GM19463 (cell line): ENCODE results near the gene ZMIZ1.
A peak's percentile ranks its signal among the peaks of the same experiment; 100 is the strongest.

Experiments used
- ATAC-seq: cut with Tn5 transposase; IDR thresholded peaks from one replicate; pipeline ENCODE4 v1.9.1; 2021; ENCODE audit warnings: mild to moderate bottlenecking, moderate library complexity; ENCODE audit not compliant: unreplicated experiment

ZMIZ1 gene

DNA sequence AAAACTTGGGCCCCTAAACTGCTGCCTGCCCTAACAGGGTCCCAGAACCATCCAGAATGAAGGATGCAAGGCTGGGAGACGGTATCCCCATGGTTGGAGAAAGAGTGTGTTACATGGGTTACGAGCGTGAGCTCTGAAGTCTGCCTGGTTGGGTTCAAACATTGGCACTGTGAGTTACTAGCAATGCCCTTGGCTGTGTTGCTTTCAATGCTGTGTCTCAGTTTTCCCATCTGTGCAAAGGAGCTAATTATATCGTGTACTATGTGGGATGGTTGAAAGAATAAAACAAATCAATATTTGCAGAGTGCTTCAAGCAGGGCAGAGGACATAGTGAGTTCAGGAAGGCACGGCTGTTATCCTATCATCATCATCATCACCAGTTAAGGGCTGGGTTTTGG is 114.7 kb downstream of the ZMIZ1 start:
- no peak for ATAC-seq

DNA sequence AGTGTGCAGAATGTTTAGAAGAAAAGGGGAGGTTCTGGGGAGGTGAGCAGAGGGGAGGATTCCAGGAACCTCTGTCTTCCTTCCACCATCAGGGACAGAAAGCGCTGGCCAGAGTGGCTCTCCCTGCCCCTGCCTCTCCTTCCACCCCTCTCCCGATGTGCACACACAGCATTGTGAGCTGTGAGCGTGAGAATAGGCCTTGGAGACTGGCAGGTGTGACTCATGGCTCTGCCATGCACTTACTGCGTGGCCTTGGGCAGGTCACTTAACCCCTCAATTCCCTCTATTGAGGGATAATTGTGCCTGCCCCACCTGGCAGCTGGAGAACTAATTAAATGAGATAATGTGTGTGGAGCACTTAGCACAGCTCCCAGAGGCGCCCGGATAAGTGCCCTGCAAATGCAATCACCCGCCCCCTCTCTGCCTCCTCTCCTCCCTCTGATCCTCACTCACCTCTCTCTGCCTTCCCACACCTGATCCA is 115.4 kb downstream of the ZMIZ1 start:
- no peak for ATAC-seq

DNA sequence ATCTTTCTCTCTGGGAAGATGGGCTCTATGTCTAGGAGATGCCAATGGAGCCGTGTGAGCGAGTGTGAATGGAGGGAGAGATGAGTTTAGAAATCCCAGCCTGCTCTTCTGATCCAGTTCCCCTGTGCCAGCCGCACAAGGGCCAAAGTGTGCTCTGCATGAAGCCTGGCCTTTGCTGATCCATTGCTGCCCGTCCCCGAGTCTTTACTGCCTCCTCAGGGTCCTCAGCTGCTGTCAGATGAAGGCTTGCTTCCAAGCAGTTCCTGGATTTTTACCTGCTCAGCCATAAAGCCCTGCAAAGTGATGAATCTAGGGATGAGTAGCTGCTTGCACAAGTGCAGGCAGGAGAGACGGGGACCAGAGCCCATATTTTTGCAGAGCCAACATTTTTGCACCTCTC is 115.9 kb downstream of the ZMIZ1 start:
- no peak for ATAC-seq

- no peak for ATAC-seq
These were observed 116.5 kb downstream of the ZMIZ1 start for GRCh38 chr10:79185067-79185774.

DNA sequence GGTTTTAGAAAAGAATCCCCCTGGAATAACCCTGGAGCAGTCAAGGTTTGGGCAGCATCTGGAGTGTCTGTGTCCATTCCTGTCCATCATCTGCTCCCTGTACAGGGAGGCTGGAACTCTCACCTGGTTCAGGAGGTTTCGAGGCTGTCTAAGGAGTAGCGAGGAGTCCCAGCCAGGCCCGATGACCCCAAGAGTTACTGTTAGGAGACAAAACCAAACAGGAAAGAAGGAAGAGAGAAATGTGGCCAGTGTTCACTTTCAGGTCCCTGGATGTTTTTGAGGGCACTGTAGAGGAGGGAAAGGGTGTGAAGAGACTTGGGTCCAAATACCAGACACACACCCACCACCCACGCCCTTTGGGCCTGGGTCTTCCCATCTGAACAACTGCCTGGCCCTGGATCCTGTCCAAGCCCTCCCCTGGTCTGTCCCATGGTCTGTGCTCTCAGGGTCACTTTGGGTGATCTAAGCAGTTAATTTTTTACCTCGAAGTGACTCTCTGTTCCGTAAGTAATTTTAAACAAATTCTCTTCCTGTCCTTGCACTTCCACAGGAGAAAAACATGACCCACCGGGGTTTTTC is 117.1 kb downstream of the ZMIZ1 start:
- peak; percentile 50 for ATAC-seq

DNA sequence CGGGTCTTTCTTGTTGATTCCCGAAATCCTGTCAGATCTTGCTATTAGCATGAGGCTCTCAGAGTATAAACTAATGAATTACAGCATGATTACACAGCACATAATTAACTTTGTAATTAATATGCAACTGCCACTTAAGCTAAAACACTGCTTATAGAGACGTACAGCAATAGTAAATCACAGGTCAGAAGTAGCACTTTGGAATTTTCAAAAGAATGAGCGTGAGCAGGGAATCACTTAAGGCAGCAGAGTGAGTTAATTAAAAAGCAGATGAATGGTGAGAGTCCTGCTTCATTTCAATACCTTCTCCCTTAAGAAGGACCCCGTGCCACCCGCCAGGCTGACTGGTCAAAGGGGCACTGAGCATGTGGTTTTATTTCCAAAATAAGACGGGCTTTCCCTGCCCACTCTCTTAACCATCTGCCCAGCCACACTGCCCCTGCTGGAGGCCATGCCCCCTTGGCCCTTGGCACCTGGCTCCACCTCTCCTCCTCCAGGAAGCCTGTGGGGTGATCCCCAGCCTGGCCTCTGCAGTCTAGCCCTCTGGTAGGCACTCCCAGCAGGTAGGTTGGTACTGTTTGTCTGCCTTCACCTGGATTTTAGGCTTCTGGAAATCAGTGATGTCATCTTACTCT is 117.8 kb downstream of the ZMIZ1 start:
- ATAC-seq, result no peak

GRCh38 chr10:79187121-79187940 is 118.6 kb downstream of the ZMIZ1 start:
- ATAC-seq, result no peak

- ATAC-seq, result no peak
These were observed 119.6 kb downstream of the ZMIZ1 start for GRCh38 chr10:79188154-79188965.

DNA sequence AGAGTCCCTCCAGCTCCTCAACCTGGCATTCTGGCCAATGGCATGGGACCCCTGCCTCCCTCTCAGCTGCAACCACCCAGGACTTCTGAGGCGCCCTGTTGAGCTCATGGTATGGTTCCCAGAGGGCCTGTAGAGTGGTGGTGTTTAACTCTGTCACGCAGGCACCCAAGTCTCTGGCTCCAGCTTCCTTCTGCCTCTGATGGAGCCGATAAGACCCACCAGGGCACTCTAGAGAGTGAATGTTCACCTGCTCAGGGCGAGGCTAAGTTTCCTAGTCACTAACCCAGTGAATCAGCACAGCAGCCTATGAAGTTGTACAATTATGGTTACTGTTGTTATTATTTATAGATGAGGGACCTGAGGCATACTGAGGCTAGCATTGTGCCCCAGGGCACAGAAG is 120.4 kb downstream of the ZMIZ1 start:
- no peak for ATAC-seq

DNA sequence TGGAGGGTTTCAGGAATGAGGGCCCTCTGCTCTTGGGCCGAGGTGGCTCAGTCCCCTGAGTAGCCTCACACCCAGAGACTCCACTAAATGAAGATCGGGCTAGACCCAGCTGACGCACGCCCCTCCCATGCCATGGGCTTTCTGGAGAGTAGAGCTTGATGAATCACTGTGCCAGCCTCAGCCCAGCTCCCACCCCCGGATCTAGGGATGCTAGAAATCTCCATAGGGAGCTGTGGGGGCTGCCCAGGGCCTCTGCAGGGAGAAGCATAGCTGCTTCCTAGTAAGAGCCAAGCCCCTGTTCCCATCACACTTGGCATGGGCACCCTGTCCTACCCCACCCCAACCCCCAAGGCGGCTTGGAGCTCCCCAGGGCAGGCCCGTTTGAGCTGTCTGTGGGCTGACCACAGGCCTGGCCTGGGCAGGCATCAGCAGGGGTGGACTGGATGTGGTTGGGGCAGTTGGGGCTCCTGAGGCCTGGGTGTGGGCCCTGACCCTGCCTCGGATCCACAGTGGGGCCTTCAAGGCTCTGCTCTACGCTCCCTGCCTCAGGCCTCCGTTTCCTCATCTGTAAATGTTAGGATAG is 121.2 kb downstream of the ZMIZ1 start:
- no peak for ATAC-seq

- ATAC-seq, result no peak
These were observed 122.0 kb downstream of the ZMIZ1 start for GRCh38 chr10:79190740-79191261.

GRCh38 chr10:79191951-79192676 is 123.3 kb downstream of the ZMIZ1 start:
- ATAC-seq, result no peak

DNA sequence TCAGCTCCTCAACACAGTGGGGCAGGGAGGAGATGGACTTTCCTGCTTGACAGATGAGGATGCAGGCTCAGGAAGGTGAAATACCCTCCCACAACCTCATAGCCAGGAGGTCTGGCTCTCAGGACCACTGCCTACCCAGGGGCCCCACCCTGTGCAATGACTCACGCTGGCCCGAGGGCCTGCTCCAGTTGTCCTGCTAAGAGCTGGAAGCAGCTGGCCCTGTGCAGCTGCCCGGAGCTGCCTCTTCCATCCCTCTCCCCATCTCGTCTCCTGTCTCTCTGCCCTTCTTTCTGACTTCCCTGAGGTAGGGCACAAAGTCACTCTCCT is 123.9 kb downstream of the ZMIZ1 start:
- no peak for ATAC-seq

- ATAC-seq, result no peak
These were observed 125.1 kb downstream of the ZMIZ1 start for GRCh38 chr10:79193694-79194382.

DNA sequence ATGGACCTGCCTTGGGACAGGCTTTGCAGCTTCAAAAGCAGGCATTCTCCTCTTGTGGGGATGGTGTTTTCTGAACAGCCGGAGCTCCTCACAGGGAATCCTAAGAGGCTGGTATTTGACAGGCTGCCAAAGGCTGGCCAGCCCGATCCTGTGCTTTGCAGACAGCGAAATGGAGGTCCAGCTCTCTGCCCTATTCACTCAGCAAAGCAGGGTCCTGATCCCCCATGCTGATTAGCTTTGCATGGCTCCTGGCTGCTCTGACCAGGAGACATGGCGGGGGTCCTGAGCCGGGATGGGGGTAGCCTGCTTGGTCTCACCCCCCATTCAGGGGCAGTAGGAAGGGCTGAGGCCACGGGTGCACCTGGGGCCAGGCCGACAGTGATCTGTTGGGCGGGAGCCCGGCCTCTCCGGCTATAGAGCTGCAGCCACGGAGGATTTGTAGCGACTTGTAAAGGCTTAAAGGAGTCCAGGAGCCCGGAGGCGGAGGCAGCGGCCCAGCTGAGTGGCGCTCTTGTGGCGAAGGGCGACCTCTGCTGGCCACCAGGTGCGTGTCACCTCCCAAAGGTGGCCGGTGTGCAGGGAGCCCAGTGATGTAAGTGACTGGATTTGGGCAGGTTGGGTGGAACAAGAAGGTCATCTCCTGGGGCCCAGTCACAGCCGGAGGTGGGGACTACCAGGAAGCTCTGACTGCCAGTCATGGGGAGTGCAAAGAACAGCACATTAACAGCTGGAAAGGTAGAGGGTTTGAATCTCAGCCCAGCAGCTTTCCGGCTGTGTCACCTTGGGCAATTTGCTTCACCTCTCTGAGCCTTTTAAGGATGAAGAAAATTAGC is 126.5 kb downstream of the ZMIZ1 start:
- ATAC-seq, result peak; percentile 78

GRCh38 chr10:79196470-79197461 is 128.0 kb downstream of the ZMIZ1 start:
- ATAC-seq, result no peak

- no peak for ATAC-seq
These were observed 128.8 kb downstream of the ZMIZ1 start for GRCh38 chr10:79197558-79197957.
